CD4-positive, alpha-beta T cell treated with Interleukin-4 for 1 hour (primary cell): ENCODE measurements around the gene ENPEP.
"Not testable (repeated sequence)": the region's sequence is repeated elsewhere in the genome, so short reads cannot be mapped to it uniquely, and the experiment has no call there.

Experiments used
- DNase-seq, 2 donors: peaks; one replicate each; pipeline ENCODE4 v3.0.0-alpha.2; 2020 to 2022

Gene ENPEP

GRCh38 chr4:110526589-110526988 is 50.6 kb downstream of the ENPEP start:
- DNase-seq: no peak

DNA sequence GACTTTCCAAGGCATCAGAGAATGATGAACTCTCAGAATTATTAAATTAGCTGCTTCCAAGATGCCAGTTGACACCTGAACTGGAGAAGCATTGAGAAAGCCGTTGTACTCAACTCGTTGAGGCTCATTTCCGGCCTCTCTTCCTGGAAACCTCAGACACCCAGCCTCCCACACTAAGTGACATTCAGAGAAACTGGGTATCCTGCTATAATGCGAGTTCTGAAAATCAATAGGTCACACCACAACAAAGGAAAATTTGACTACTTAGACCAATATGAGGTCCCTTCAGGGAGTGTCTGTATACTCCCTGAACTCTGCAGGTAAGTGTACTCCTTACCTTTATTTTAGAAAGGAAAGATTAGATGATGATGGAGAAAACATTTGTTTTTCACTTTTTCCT is 51.2 kb downstream of the ENPEP start:
- peak in 1 of 2 donors; percentile 5 for DNase-seq

- no peak for DNase-seq
These were observed 57.1 kb downstream of the ENPEP start for GRCh38 chr4:110532901-110533589.

- no peak for DNase-seq
These were observed 57.6 kb downstream of the ENPEP start for GRCh38 chr4:110533590-110533910.

DNA sequence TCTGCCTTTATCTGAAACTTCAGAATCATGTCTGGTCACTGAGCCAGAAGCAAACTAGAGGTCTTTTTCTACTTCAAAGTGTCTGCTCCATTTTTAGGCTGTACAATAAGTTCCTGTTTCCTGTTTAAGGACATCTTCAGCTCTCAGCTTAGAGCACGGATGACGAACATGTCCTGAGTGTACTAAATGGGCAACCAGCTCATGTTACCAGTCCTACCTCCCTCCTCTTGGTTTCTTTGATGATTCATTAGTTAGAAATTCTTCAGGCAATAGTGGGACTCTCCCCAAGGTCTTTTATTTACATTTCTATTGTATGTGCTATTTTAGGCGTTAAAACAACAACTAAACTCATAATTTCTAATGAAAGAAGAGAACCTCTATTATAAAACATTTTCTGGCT is 58.0 kb downstream of the ENPEP start:
- DNase-seq: no peak

DNA sequence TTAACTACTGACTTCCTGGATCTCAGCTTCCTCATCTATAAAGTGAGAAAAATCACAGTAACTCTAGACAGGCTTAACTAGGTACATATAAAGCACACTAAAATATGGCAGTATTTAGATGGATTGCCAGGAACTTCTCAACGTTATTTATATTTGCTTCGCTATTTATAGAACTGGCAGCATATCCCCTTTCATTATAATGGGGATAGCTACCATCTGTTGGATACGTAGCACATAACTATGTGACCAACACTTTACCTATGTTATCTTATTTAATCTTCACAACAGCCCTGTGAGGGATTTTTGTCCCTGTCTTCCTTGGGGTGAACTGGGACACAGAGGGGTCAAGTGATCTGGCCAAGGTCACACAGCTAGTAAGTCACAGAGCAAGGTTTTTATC is 64.6 kb downstream of the ENPEP start:
- DNase-seq: no peak

GRCh38 chr4:110540982-110541451 is 65.1 kb downstream of the ENPEP start:
- DNase-seq: no peak

- no peak for DNase-seq
These were observed 67.6 kb downstream of the ENPEP start for GRCh38 chr4:110543577-110543976.

DNA sequence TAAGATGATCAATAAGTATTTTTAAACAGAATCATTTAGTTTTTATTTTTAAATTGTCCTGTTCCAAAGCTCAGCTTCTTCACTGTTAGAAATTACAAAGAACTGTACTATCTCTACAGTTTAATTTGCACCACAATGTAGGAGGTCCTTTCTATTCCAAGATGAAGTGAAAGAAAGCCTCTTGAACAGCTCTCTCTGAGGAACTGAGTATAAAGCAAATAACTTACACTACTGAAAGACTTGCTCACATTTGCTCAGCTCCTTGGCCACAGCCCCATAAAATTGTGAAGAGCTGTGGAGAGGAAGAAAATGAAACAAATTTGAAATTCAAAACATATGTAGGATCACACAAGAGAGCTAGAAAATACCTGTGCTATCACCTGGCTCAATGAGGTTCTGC is 68.6 kb downstream of the ENPEP start:
- no peak for DNase-seq

- no peak for DNase-seq
These were observed 74.3 kb downstream of the ENPEP start for GRCh38 chr4:110550260-110550659.

DNA sequence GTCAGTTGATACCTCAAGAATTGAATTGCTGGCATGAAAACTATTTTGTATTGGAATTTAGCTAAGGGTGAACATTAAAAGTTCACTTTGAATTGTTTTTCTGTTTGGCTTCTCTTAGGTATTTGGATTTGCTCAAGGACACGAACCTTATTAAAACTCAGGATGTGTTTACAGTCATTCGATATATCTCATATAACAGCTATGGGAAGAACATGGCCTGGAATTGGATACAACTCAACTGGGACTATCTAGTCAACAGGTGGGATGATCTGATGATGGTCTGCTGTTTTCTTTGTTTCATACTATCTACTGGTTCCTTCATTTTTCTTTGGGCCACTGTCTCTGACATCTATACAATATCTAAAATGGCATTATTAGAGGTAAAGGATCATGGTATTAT is 77.2 kb downstream of the ENPEP start:
- no peak for DNase-seq

- no peak for DNase-seq
These were observed 91.3 kb downstream of the ENPEP start for GRCh38 chr4:110567214-110567613.

DNA sequence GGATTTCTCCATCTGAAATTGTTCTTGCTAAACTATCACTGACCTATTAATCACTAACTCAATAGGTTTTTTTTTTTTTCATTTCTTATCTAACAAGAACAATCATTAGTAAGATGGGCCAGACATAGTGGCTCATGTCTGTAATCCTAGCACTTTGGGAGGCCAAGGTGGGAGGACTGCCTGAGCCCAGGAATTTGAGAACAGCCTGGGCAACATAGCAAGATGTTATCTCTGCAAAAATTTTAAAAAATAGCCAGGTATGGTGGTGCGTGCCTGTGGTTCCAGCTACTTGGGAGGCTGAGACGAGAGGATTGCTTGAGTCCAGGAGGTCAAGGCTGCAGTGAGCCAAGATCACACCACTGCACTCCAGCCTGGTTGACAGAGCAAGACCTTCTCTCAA is 100.7 kb downstream of the ENPEP start:
- not testable (repeated sequence) for DNase-seq

DNA sequence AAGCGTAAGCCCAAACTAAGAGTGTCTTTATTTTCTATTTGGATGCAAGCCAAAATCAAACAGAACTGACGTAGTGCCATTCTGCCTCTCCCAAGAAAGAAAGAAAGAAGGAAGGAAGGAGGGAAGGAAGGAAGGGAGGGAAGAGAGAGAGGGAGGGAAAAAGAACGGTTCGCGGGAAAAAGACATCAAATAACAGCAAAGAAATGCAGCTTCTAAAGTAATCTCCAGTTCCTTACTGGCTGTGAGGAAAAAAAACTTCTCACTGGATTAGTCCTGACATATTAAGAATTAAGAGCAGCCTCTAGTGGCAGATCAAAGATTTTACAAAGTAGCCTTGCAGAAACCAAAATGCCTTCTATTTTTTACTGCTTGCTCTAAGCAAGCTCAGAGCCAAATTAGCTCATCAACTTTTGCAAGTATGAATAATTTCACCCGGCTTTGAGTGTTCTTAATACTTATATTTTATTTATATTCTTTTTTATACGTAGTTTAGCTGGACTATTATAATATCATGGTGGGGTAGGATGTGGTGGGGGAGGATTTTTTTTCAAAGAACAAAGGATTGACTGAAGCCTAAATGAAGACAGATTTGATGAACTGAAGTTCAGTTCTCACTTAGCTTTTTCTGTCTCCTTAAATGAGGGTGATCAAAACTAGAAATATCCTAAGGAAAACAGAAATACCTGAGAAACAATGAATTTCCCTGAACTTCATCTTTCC is 110.3 kb downstream of the ENPEP start:
- DNase-seq: no peak

DNA sequence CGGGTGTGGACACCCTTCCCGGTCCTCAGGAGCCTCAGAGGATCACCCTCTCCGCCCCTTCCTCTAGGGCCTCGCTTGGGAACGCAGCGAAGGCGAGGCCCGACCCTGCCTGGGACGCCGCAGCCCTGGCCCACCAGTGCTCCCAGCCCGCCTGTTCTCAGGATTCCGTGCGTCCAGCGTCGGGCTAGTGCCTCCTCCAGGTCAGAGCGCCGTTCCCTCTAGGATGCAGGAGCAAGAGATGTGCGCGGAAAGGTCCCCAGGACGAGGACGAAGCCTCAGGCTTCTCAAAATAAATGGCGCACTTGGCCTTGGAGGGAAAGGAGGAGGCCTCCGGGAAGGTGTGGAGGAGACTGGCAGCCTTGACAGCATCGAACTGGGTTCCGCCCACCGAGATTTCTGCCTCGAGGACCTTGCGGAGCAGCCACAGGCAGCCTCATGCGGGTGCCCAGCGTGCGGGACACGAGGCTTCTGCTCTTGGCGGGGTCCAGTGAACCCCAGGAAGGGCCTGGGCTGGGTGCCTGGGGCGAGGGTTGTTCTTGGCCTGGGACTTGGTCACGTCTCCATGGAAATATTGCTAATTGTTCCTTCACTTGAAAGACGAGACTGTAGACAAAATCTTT is 111.8 kb downstream of the ENPEP start:
- no peak for DNase-seq

DNA sequence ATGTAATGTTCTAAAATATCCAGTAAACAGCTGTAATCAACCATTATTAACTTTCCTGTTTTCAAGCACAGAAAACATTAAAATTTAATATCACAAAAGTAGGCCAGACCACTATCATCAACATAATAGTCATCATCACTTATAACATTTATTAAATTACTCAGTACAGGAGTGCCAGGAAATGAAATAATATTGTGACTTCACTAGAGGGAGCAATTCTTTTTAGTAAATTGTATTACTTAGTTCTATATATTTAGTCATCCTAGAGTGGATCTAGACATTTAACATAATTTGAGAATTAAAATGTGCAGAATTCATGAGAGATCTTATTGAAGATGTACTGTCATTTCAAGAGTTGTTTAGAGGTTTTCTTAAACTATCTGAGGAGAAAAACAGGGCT is 113.3 kb downstream of the ENPEP start:
- no peak for DNase-seq

DNA sequence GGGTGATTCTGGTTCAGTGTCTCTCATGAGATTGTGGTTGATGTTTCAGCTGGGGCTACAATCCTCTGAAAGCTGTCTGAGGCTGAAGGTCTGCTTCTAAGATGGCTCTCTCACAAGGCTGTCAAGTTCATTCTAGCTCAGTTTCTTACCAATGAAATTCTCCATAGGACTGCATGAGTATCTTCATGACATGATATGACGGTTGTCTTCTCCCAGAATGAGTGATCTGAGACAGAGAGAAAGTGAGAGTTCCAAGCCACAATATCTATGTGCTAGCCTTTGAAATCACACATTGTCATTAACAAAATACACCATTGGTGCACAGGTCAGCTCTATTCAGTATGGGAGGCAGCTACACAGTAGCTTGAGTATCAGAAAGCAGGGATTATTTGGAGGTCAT is 119.6 kb downstream of the ENPEP start:
- no peak for DNase-seq

- DNase-seq: no peak
These were observed 120.5 kb downstream of the ENPEP start for GRCh38 chr4:110596431-110596830.

DNA sequence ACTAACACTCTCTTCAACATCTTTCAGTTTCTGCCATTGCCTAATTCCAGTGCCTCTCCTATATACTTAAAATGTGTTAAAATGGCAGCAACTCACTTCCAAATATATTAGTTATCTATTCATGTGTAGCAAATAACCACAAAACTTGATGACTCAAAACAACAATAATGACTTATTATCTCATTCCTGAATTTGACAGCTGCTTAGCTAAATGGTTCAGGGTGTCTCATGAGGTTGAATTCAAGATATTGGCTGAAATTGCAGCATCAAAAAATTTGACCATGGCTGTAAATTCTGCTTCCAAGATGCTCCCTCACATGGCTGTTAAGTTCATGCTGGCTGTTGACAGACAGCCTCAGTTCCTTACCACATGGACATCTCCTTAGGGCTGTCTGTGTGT is 121.6 kb downstream of the ENPEP start:
- no peak for DNase-seq

GRCh38 chr4:110602061-110602460 is 126.1 kb downstream of the ENPEP start:
- DNase-seq: no peak

- no peak for DNase-seq
These were observed 129.1 kb downstream of the ENPEP start for GRCh38 chr4:110605077-110605476.

GRCh38 chr4:110609044-110609750 is 133.2 kb downstream of the ENPEP start:
- DNase-seq: no peak

- no peak for DNase-seq
These were observed 134.6 kb downstream of the ENPEP start for GRCh38 chr4:110610620-110610939.
